H1 (cell line): ENCODE data around the gene RPL7L1. TPM values are rescaled to one million over a fixed set of nuclear protein-coding genes. Genes with fewer than 3 reads are reported as not detected.

Experiments used
- HDAC6 ChIP-seq: IDR thresholded peaks from one replicate; pipeline ENCODE4 v1.7.1; 2012; ENCODE audit warnings: low read depth, mild to moderate bottlenecking, inconsistent platforms, low read length, moderate library complexity
- KDM5A ChIP-seq: fragments of 200-600 bp; IDR thresholded peaks from 2 replicates; pipeline ENCODE4 v1.7.1; 2012; ENCODE audit warnings: mild to moderate bottlenecking, low read length, inconsistent platforms, mixed read lengths
- RNF2 ChIP-seq: fragments of 200-900, 300-1000 bp; sonication (generic); IDR thresholded peaks from 2 replicates; pipeline ENCODE4 v1.7.1; 2016; ENCODE audit warnings: borderline replicate concordance, low read depth, mild to moderate bottlenecking, antibody characterized with exemption, low read length; ENCODE audit not compliant: poor library complexity, severe bottlenecking; ENCODE audit errors: missing control alignments
- USF2 ChIP-seq: IDR thresholded peaks from 2 replicates; pipeline ENCODE4 v1.6.1; 2011; ENCODE audit warnings: low read length, improper control_type of control experiment
- YY1 ChIP-seq: IDR thresholded peaks from 2 replicates; pipeline ENCODE4 v1.6.1; 2011; ENCODE audit warnings: low read depth, mild to moderate bottlenecking, low read length
- polyA plus RNA-seq, 7 experiments: library from polyadenylated mRNA; depleted of rRNA in 3 of 7; stranded (reverse) in 5 of 7; unstranded in 2 of 7; fragments of >200 nt in 5 of 7; fragments of 200-250 nt in 2 of 7; gene quantifications; 1 replicate in 5 of 7; 2 replicates in 1 of 7; 4 replicates in 1 of 7; pipeline versions ENCODE4 v1.2.1 to v1.2.3, GENCODE V29; 2011 to 2013; ENCODE audit warnings: missing spikeins in 2 of 7, mixed read lengths in 2 of 7
- total RNA-seq: library from RNA; stranded (reverse); fragmentation: NEBNext Ultra II Directional; extraction: Animal tissue kit (Norgen Biotek cat#: 25700); gene quantifications from 2 replicates; pipeline ENCODE4 v1.2.1, GENCODE V29; 2021

Gene RPL7L1
- total and polyA plus RNA-seq, 2 of the 8 experiments (the other 6 are each of a cell fraction or from before 2014, with no cell fraction given) = 31.0 to 117 TPM

GRCh38 chr6:42915732-42916131 is 36.3 kb downstream of the RPL7L1 start, which contains the start of gene PTCRA (continued):
- TF ChIP-seq HDAC6 = no peak
- TF ChIP-seq KDM5A = no peak
- TF ChIP-seq RNF2 = no peak
- TF ChIP-seq USF2 = no peak
- no peak for TF ChIP-seq YY1
